ENCODE measurements around the gene SYNJ2BP. TPM values are rescaled to one million over a fixed set of nuclear protein-coding genes. Genes with fewer than 3 reads are reported as not detected.

Gene SYNJ2BP
- total RNA-seq, 2 donors from 2014 or later, result 33.7 to 35.9 TPM

DNA sequence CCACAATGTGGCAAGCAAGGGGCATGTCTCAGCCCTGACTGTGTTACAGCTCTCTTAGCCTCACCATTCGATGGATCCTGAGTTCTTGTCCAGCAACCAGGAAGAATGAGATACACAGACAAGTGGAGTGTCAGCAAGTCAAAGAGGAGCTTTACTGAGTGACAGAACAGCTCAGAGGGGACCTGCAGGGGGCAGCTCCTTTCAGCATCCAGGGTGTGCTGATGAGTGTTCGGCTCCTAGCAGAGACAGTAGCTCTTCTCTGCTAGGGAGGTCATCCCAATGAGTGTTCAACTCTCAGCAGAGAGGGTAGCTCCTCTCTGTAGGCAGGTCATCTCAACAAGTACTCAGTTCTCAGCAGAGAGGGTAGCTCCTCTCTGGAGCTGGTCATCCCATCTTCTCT, 19.1 kb downstream of the SYNJ2BP start:
- no peak for DNase-seq (ENCODE audit: low spot score)
- intact Hi-C loops (cut with DNase I), result no loop called here

DNA sequence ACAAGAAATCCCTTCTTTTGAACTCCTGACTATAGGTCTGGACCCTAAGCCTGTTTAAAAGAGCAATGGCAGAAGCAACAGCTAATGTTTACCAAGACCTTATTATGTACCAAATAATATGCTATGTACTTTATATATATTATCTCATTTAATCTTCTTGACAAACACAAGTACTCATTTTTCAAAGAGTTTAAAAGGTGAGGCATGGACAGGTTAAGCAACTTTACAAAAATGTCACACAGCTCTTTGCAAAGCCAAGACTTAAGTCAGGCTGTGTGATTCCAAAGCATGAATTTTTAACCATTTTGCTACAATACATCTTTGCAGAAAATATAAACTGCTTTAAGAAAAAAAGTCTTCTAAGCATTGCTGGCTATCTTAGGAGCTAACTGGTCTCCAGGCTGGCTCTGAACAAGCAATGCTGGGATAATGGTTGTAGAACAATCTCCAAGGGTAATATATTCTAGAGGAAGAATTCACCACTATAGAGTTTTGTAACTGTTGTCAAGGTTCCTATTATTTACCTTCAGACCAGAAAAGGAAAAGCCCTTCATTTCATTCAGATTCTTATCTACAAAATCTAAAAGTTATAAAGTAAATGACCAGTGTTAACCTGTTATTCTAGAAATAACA, 22.1 kb downstream of the SYNJ2BP start:
- intact Hi-C loops (cut with DNase I), result no loop called here

GRCh38 chr14:70392676-70393075, 24.2 kb downstream of the SYNJ2BP start:
- intact Hi-C loops (cut with DNase I), result no loop called here
- DNase-seq (ENCODE audit: low spot score), result no peak

More for the DNA sequence above, 22.1 kb downstream of the SYNJ2BP start:
- DNase-seq (ENCODE audit: low spot score), result no peak

DNA sequence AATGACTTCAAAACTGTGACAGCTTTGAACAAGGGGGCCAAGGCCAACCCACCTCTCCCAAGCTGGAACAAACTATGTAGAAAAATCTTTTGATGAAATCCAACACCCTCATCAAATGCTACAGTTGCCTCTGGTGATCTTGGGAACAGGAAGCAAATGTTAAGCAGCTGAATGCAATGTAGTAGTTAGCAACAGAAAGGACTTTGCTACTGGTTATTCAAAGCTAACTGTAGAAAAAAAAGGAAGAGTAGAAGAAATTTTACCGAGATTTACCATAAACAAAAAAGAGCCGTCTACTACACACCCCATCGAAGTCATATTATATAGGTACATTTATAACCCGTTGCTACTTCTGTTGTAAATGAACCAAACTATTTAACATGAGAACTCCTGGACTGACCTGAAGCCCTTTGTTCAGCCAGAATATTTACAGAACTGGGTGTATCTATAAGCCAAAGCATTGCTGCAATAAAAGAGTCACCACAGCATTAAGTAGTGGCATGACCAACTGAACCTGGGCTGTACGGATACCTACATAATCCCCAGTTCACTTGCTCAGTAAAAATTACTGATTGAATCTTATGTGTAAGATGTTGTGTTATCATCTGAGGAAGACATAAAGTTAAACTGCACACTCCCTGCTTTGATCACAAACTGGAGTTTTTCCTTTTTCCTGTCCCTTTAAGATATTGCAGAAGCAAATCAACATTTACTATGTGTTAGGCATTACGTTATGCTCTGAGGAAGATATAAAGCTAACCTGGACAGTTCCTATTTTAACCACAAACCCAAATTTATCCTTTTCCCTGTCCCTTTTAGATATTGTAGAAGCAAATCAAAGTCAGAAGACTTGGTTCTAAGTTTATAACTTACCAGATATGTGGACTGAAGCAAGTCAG, 25.1 kb downstream of the SYNJ2BP start:
- no peak for DNase-seq (ENCODE audit: low spot score)
- intact Hi-C loops (cut with DNase I), result no loop called here

- intact Hi-C loops (cut with DNase I), result no loop called here
- DNase-seq (ENCODE audit: low spot score), result no peak
Measured at GRCh38 chr14:70382536-70382935, 34.4 kb downstream of the SYNJ2BP start.

DNA sequence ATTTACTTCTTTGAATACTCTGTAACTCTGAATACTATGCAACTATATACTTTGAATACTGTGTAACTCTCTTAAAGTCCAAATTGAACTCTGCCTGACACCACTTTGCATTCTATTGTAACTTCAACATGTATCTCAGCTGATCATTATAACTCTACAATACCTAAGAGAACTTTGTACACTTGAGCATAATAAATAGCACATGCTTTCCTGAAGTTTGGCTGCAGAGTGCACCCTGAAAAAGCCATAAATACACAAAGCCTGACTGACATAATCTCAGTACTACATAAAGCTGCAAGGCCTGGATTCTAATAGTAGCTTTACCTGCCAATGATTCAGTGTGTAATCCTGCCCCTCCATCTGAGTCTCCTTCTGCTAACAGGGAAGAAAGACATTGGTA, 36.1 kb downstream of the SYNJ2BP start:
- intact Hi-C loops (cut with DNase I), result no loop called here
- DNase-seq (ENCODE audit: low spot score), result no peak

- intact Hi-C loops (cut with DNase I), result no loop called here
- no peak for DNase-seq (ENCODE audit: low spot score)
Measured at GRCh38 chr14:70378696-70379095, 38.2 kb downstream of the SYNJ2BP start.

Other genes starting within 250 kb of the SYNJ2BP start
- under 1 TPM; 0.10 to 0.46 TPM for gene SLC8A3, start 228.1 kb downstream of the SYNJ2BP start, total RNA-seq
- gene COX16, start 57.4 kb downstream of the SYNJ2BP start, total RNA-seq, result 10 to 100 TPM; 19.3 to 22.4 TPM
- not detected for gene ADAM21, start 35.1 kb upstream of the SYNJ2BP start, total RNA-seq
- gene ADAM20, start 117.9 kb upstream of the SYNJ2BP start, total RNA-seq, result 1 to 10 TPM; 1.1 to 1.3 TPM
- 10 to 100 TPM; 22.1 to 27.3 TPM for gene MED6, start 183.6 kb upstream of the SYNJ2BP start, total RNA-seq
- gene TTC9, start 224.8 kb upstream of the SYNJ2BP start, total RNA-seq, result 1 to 10 TPM in 1 of 2 donors, under 1 TPM in 1; 0.83 to 1.0 TPM